Fibroblast of skin of abdomen (primary cell): Measurements from ENCODE around the gene UVRAG.

Experiments used
- DNase-seq: peaks from one replicate; pipeline ENCODE4 v3.0.0-alpha.2; 2013

UVRAG gene

GRCh38 chr11:76124905-76125770 is 310.1 kb downstream of the UVRAG start:
- DNase-seq = no peak

DNA sequence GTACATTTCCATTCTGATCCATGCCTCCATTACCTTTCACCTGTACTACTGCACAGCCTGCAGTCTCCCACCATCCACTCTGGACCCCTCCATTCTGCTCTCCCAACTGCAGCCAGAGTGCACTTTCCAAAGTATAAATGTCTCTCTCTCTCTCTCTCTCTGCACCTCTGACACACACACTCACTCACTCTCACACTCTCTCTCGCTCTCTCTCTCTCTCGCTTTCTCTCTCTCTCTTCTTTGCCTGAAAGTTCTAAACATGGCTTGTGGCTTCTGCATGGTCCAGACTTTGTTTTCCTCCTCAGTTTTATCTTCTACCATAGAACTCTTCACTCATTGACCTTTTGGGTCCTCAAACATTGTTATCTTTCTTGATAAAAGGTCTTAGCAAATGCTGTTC is 314.7 kb downstream of the UVRAG start:
- no peak for DNase-seq

- no peak for DNase-seq
Measured at GRCh38 chr11:76131142-76131541, 316.1 kb downstream of the UVRAG start.

DNA sequence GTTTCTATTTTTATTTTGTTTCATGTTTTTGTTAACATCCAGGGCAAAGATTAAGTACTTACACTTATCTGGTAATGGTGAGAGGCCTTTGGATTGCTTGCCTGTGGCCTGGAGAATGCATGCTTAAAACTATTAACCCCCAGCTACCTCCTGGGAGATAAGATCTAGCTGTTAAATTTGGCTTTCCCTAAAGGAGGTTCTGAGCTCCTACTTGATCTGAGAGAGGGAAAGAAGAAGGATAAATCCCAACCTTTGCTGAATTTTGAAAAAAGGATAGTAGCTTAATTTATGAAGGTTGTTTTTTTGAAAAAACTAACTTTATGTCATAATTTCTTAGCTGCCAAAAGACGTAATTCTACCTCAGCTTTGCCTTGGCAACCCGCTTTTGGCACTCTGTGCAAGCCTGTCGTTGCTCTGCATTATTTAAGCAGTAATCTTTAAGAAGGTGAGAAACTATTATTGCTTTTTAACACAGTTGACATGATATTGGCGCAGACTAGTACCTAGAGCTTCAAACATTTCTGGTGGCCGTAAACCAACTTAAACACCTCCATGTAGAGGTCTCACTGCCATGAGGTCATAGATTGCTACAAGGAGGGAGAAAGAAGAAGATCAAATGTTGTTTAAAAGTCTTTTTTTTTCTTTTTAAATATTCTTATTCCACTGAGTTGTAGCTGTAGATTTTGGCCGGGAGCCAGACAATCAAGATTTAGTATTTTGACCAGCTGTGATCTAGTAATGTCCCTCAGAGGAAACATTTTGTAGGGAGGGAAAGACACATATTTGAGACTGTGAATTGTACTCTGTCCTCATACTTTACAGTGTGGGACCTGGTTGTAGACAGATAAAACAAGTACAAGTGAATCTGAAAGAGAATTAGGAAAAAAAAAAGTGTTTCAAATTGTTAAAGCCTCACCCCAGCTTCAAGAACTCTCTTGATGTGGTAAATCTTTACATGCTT is 316.9 kb downstream of the UVRAG start:
- no peak for DNase-seq

- no peak for DNase-seq
Measured at GRCh38 chr11:76134239-76134638, 319.2 kb downstream of the UVRAG start.

DNA sequence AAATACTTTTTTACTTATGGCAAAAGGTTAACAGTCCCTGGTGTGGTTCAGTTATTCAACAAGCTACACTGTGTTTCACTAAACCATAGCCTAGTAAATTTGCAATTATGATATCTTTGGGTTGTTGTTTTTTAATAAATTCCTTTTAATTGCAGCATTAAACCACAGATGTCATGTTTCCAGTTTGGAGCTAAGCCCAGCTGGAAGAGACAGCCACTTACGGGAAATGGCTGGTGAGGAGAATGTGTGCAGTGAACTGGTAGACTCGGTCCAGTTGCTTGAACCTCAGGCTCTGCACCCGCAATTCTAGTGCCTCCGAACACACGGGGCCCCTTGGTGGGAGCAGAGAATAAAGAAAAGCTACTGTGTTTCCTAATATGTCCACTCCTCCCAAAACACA is 320.5 kb downstream of the UVRAG start:
- peak; percentile 31 for DNase-seq

DNA sequence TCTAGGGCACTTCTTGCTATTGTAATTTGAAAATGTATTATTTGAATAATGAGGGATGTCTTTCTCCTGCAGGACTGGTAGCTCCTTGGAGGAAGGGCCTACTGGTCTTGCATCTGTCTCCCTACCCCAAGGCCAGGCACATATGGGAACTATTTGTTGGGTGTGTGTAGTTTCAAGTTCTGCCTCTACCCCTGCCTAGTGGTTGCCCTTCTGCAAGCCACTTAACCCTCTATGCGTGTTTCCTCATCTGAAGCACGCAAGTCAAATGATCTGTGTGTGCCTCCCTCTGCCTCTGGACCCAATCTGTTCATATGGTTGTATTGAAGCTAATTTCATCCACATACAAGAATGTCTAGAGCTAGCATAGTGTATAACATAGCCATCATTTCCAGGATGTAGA is 324.3 kb downstream of the UVRAG start:
- DNase-seq = no peak

GRCh38 chr11:76140912-76141574 is 326.0 kb downstream of the UVRAG start:
- no peak for DNase-seq

DNA sequence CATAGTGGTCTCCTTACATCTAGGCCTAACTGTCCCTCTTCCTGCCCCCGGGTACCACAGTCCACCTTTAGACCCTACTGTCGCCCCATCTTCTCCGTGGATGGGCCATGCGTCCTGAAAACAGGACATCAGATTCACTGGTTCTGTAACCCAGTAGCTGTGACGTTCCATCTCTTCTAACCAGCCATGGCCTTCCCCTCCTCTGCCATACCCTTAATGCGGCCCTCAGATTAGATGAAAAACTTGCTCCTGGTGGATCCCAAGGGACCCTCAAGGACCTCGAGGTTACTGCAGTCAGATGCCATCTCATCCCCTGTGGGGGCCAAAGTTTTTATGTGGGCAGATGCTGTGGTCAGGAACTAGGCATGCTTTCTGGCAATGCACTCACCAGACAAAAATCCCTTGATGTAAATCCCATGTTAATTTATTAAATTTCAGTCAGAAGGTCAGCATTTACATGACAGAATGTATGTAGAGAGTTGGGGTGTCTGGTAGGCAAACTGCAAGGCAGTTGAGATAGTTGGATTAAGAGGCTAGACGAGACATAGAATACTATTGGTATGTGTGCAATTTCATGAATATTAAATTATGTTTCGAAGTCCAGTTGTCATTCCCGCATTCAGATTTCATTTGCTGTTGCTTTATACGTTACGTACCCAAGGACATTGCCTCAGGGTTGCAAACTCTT is 327.0 kb downstream of the UVRAG start:
- peak; percentile 31 for DNase-seq

GRCh38 chr11:76143274-76143673 is 328.3 kb downstream of the UVRAG start:
- DNase-seq = no peak

DNA sequence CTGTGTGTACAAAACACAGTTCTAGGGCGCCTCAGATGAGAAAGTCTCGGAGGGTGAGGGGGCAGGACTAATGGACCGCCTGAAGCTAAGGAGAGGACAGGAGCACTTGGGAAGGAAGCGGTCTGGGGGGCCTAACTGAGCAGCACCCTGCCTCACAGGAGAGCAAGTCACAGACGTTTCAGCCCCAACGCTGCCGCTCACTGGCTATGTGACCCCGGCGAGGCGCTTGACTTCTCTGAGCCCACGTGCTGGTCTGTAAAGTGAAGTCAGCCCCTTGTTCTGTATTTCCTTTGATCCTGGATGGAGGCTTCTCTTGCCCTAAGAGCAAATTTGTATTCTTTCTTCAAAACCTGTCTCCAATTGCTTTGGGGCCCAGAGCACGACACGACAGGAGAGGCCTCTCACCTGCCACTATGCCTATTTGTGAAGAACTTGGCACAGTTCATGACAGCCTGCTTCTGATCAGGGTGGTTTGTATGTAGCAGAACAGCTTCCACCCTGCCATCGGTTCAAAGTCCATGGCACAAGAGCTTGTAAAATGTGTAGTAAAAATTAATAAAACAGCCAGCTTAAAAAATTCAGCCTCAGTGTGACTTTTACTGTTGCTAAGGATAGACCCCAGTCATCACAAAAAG is 332.2 kb downstream of the UVRAG start:
- no peak for DNase-seq

DNA sequence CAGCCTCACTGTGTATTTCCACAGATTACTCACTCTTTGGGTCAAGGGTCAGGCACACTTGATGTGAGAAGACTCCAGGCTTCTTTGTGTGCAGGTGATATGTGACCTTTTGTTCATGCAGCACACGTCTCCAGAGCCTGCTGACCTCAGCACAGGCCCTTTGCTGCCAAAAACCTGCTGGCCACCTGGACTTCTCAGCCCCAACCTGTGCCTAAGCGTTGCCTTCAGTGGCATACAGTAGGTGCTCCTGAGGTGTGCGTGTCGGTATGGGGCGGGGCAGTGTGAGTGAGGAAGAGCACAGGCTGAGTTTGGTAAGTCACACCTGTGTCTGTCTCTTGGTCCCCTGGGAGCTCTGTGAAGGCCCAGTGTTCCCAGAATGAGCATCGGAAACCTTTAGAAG is 333.2 kb downstream of the UVRAG start:
- DNase-seq = no peak

DNA sequence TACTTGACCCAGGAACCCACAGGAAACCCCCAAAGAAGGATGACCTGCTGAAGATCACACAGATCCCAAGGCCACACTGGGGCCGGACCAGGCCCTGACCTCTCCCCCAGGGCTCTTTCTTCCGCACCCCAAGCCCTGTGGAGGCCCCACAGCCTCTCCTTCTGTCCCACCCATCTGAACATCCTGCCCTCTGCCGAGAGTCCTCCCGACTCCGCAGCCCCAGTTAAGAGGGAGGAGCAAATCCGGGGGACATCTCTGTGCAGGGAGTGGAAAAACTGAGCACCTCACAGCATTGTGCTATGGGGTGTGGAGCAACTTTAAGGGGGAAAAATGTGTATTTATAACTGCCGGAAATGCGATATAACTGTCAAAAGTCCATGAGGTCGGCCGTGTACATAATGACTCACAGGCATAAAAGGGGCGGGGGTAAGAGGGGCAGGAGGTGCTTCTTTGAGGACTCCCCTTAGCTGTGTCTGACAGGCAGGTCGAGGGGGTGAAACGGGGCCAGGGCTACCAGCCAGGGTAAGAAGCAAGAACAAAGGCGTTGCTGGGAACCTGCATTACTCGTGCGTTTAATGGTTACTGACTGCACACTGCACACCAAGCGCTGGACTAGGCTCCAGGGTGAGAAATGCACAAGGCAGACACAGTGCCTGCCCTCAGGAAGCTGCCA is 334.1 kb downstream of the UVRAG start:
- DNase-seq = no peak

DNA sequence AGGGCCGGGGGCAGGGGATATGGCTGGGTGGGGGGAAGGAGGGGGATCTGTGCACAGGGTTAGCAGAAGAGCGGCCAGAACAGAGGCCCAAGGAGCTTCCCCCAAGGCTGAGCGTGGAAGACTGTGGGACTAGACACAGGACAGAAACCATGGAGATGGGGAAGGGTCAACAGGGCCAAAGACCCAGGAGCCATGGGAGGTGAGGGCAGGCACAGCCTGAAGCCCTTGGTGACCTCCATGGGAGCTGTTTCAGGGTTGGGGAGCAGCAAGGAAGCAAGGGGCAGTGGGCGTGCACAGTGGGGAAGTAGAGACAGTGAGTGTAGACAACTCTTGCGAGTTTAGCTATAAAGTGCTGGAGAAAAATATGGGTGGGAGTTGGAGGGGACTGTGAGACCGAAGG is 334.7 kb downstream of the UVRAG start:
- no peak for DNase-seq

- no peak for DNase-seq
Measured at GRCh38 chr11:76150141-76150540, 335.1 kb downstream of the UVRAG start.

- no peak for DNase-seq
Measured at GRCh38 chr11:76151556-76152085, 336.6 kb downstream of the UVRAG start.

DNA sequence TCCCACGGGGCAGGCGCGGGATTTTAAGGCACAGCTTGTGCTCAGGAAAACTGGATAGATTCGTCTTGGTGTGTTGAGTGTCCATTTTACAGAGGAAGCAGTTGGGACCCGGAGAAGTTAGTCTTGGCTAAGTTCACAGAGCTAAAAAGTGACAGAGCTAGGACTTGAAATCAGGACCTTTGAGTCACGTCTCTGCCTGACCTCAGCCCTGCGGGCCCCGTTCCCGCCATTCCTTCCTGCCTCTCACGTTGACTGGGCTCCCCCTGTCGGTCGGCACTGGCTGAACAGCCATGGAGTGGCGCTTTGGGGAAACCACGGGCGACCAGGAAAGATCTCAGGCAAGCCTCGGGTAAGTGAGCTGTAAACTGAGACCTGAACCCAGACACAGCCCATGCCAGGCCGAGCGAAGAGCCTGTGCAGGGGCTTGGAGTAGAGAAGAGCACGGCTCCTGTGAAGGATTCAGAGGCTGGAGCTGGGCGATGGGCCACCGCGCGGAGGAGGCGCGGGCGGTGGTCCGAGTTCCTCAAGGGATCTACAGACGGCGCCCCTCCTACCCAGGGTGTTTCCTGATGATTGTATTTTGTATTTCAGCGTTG is 337.2 kb downstream of the UVRAG start:
- peak; percentile 68 for DNase-seq

DNA sequence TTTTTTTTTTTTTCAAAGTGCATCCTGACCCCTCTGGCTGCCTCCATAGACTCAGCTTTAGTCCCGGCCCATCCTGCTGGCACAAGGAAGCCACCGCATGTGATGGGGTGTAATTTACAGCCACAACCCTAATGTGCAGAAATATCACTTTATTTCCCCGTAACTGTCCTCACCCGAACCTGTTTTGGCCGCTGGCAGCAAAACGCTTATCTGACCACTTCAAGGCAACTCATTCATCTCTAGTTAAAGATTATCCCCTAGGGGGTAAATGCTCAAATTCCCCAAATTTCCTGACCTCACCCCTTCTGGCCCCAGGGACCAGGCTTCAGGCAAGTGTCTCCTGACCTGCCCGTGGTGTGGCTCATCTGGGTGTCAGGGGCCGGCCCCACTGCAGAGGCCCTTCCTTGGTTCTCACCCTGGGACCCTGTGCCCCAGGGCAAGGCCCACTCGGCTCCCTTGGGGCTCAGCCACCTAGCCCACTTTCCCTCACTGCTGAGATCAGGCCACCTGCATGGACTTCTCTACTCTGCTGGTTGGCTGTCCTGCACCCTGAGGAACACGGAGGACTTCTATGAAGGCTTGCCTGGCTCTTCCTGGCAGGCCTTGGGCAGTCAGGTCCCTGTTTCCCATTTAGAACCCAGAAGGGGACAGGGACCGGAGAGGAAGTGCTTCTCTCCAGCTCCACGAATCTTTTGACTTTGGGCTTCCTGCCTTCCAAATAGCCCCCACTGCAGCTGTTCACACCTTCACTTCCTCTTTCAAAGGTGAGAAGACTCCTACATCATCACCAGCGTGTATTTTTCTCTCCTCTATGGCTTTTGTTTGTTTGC is 337.9 kb downstream of the UVRAG start:
- no peak for DNase-seq

DNA sequence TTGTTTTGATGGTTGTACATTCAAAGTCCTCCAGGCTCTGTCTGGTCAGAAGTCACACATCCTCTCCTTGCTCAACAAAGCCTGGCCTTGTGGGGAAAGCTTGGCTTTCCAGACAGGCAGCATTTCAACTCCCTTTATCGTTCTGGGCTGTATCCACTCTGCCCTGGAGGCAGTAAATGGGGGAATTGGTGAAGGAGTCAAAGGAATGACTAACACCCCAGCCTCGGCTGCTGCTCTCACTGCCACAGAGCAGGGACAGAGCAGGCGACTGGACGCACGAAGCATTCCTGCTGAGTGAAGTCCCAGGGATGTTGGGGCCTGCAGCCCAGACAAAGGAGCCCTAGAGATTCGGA is 338.5 kb downstream of the UVRAG start:
- peak; percentile 35 for DNase-seq
